Keratinocyte (primary cell): Measurements from ENCODE around the gene HDAC8. TPM values are rescaled to one million over a fixed set of nuclear protein-coding genes. Genes with fewer than 3 reads are reported as not detected.

Experiments
- DNase-seq: peaks from one replicate; pipeline ENCODE4 v3.0.0-alpha.2; 2011; ENCODE audit warnings: low read depth, missing footprints, low spot score
- FAIRE-seq: peaks from 2 replicates; lab custom pipeline; 2011; peaks lifted over from hg19 to GRCh38; lab: Jason Lieb, UNC
- H2AFZ ChIP-seq: 2 replicates; pipeline ENCODE4 v1.6.0; 2012; ENCODE audit warnings: low read length, control low read depth, inconsistent platforms; ENCODE audit not compliant: control insufficient read depth
- H3K27ac ChIP-seq: 2 replicates; pipeline ENCODE4 v1.5.1; 2011; ENCODE audit warnings: low read length; ENCODE audit not compliant: control insufficient read depth, insufficient read depth
- H3K27me3 ChIP-seq: 3 replicates; pipeline ENCODE4 v1.6.0; 2011; ENCODE audit warnings: low read length; ENCODE audit not compliant: control insufficient read depth, insufficient read depth; ENCODE audit errors: extremely low read depth
- H3K36me3 ChIP-seq, 2 experiments: 2 replicates in 1 of 2; 3 replicates in 1 of 2; pipeline ENCODE4 v1.5.1; 2011; ENCODE audit warnings: low read length in 2 of 2, mild to moderate bottlenecking in 1 of 2; ENCODE audit not compliant: control insufficient read depth in 2 of 2, insufficient read depth in 2 of 2; ENCODE audit errors: extremely low read depth in 1 of 2
- H3K4me1 ChIP-seq: 3 replicates; pipeline ENCODE4 v1.5.1; 2011; ENCODE audit warnings: low read length; ENCODE audit not compliant: control insufficient read depth, insufficient read depth; ENCODE audit errors: extremely low read depth
- H3K4me2 ChIP-seq: 3 replicates; pipeline ENCODE4 v1.6.0; 2011; ENCODE audit warnings: low read depth, low read length; ENCODE audit not compliant: control insufficient read depth, insufficient read depth; ENCODE audit errors: extremely low read depth
- H3K4me3 ChIP-seq, 3 experiments: fragments of 200-600 bp in 1 of 3; sonication (generic) in 1 of 3; 2 replicates in 2 of 3; 3 replicates in 1 of 3; pipeline ENCODE4 v1.5.1; 2011 to 2016; ENCODE audit warnings: low read length in 3 of 3, mild to moderate bottlenecking in 3 of 3, control low read depth in 2 of 3, inconsistent platforms in 1 of 3, low read depth in 1 of 3, mixed read lengths in 1 of 3, mixed run types in 1 of 3, moderate library complexity in 1 of 3; ENCODE audit not compliant: control insufficient read depth in 2 of 3, insufficient read depth in 2 of 3; ENCODE audit errors: extremely low read depth in 1 of 3
- H3K79me2 ChIP-seq: 2 replicates; pipeline ENCODE4 v1.6.0; 2012; ENCODE audit warnings: low read length; ENCODE audit not compliant: control insufficient read depth, insufficient read depth
- H3K9ac ChIP-seq: 3 replicates; pipeline ENCODE4 v1.6.0; 2011; ENCODE audit warnings: low read length; ENCODE audit not compliant: control insufficient read depth, insufficient read depth; ENCODE audit errors: extremely low read depth
- H3K9me1 ChIP-seq: 3 replicates; pipeline ENCODE4 v1.6.0; 2011; ENCODE audit warnings: low read length; ENCODE audit not compliant: control insufficient read depth, insufficient read depth; ENCODE audit errors: extremely low read depth
- H3K9me3 ChIP-seq: 2 replicates; pipeline ENCODE4 v1.5.1; 2012; ENCODE audit warnings: low read depth, low read length; ENCODE audit not compliant: control insufficient read depth
- H4K20me1 ChIP-seq: 3 replicates; pipeline ENCODE4 v1.6.0; 2011; ENCODE audit warnings: low read length; ENCODE audit not compliant: control insufficient read depth, insufficient read depth; ENCODE audit errors: extremely low read depth
- CTCF ChIP-seq, 3 experiments: IDR thresholded peaks in 1 of 3; conservative IDR thresholded peaks in 1 of 3; optimal IDR thresholded peaks in 1 of 3; 2 replicates in 2 of 3; 3 replicates in 1 of 3; pipeline versions ENCODE3 to v1.5.1; 2011; ENCODE audit warnings: low read length in 3 of 3, mild to moderate bottlenecking in 3 of 3, moderate library complexity in 2 of 3, control low read depth in 1 of 3, inconsistent platforms in 1 of 3; ENCODE audit not compliant: insufficient read depth in 2 of 3; ENCODE audit errors: extremely low read depth in 1 of 3
- EZH2 ChIP-seq: IDR thresholded peaks from one replicate; pipeline ENCODE4 v1.6.1; 2012; ENCODE audit warnings: inconsistent platforms, mild to moderate bottlenecking, low read length, moderate library complexity
- dilution Hi-C: fragments of 300-500 bp; cut with MboI; formaldehyde crosslinking; loops from one replicate; pipeline ENCODE4 v1.7.0; 2020; ENCODE audit warnings: low sequenced_read_pairs; ENCODE audit not compliant: extremely low pct_ligation_motif_present
- polyA plus RNA-seq, 5 experiments: library from polyadenylated mRNA; depleted of rRNA in 3 of 5; stranded (reverse) in 3 of 5; stranded (forward) in 1 of 5; unstranded in 1 of 5; fragments of >200 nt; gene quantifications; 1 replicate in 1 of 5; 2 replicates in 3 of 5; 3 replicates in 1 of 5; pipeline versions ENCODE4 v1.2.1 to v1.2.3, GENCODE V29; 2011 to 2012; ENCODE audit warnings: missing spikeins in 2 of 5, low read depth in 1 of 5, low replicate concordance in 1 of 5

Gene HDAC8
- polyA plus RNA-seq, 1 donor (not counting 4 experiments of a cell fraction or from before 2014, with no cell fraction given) = 27.3 TPM

GRCh38 chrX:72366701-72367454 is 205.8 kb downstream of the HDAC8 start:
- no peaks in the 10 kb centered on the region for H3K36me3 ChIP-seq
- H3K27me3 ChIP-seq = peaks cover 9% of the 10 kb centered on the region
- no peaks in the 10 kb centered on the region for H3K9me1 ChIP-seq
- no peak overlapping the region for H3K4me3 ChIP-seq
- TF ChIP-seq CTCF (optimal IDR thresholded peaks at IDR 0.05 in 1 of 3, IDR thresholded peaks at IDR 0.05 in 1 of 3, conservative IDR thresholded peaks at IDR 0.05 in 1 of 3; ENCODE audit: extremely low read depth in 1 of 3, insufficient read depth in 2 of 3, low read length in 3 of 3) = no peak
- no peak for TF ChIP-seq EZH2
- H3K79me2 ChIP-seq = no peaks in the 10 kb centered on the region
- no peak overlapping the region for H2AFZ ChIP-seq
- H3K27ac ChIP-seq = no peak overlapping the region
- no peaks in the 10 kb centered on the region for H3K4me1 ChIP-seq
- H3K4me2 ChIP-seq = no peak overlapping the region
- H3K9me3 ChIP-seq = no peaks in the 10 kb centered on the region
- no peak overlapping the region for H3K9ac ChIP-seq
- dilution Hi-C loops = no loop called here
- no peak for DNase-seq
- FAIRE-seq = no peak
- H4K20me1 ChIP-seq = no peaks in the 10 kb centered on the region

- no peak for TF ChIP-seq EZH2
- TF ChIP-seq CTCF (optimal IDR thresholded peaks at IDR 0.05 in 1 of 3, IDR thresholded peaks at IDR 0.05 in 1 of 3, conservative IDR thresholded peaks at IDR 0.05 in 1 of 3; ENCODE audit: extremely low read depth in 1 of 3, insufficient read depth in 2 of 3, low read length in 3 of 3) = no peak
- H2AFZ ChIP-seq = no peak overlapping the region
- no peak overlapping the region for H3K9ac ChIP-seq
- H3K4me2 ChIP-seq = no peak overlapping the region
- H3K4me1 ChIP-seq = no peaks in the 10 kb centered on the region
- no peaks in the 10 kb centered on the region for H3K79me2 ChIP-seq
- dilution Hi-C loops = no loop called here
- FAIRE-seq (no peak), DNase-seq (no peak)
- no peaks in the 10 kb centered on the region for H3K9me3 ChIP-seq
- H3K4me3 ChIP-seq = no peak overlapping the region
- H3K9me1 ChIP-seq = no peaks in the 10 kb centered on the region
- peaks cover 9% of the 10 kb centered on the region for H3K27me3 ChIP-seq
- H4K20me1 ChIP-seq = no peaks in the 10 kb centered on the region
- no peaks in the 10 kb centered on the region for H3K36me3 ChIP-seq
- H3K27ac ChIP-seq = no peak overlapping the region
Observed at GRCh38 chrX:72366178-72366577, 206.5 kb downstream of the HDAC8 start.
